KOPT-K1 (cell line): ENCODE data around the gene MFSD6L.

ENCODE experiments used
- H3K27ac ChIP-seq: fragments of 200-600 bp; sonication (generic); 2 replicates; pipeline ENCODE4 v1.5.1; 2016; ENCODE audit warnings: antibody characterized with exemption, mild to moderate bottlenecking, low read depth, low read length; ENCODE audit not compliant: poor library complexity, severe bottlenecking
- H3K36me3 ChIP-seq: fragments of 200-600 bp; sonication (generic); 2 replicates; pipeline ENCODE4 v1.5.1; 2017; ENCODE audit warnings: antibody characterized with exemption, mild to moderate bottlenecking, low read length, moderate library complexity; ENCODE audit not compliant: insufficient read depth
- H3K9me3 ChIP-seq: fragments of 200-600 bp; sonication (generic); 2 replicates; pipeline ENCODE4 v1.5.1; 2017; ENCODE audit warnings: antibody characterized with exemption, low read length, mild to moderate bottlenecking; ENCODE audit not compliant: insufficient read depth, poor library complexity, severe bottlenecking

Gene MFSD6L

GRCh38 chr17:8831234-8831849, 32.2 kb upstream of the MFSD6L start:
- no peak overlapping the region for H3K27ac ChIP-seq
- no peaks in the 10 kb centered on the region for H3K9me3 ChIP-seq
- H3K36me3 ChIP-seq = peaks cover 36% of the 10 kb centered on the region

- H3K27ac ChIP-seq = no peak overlapping the region
- peaks cover 24% of the 10 kb centered on the region for H3K36me3 ChIP-seq
- no peaks in the 10 kb centered on the region for H3K9me3 ChIP-seq
Observed at GRCh38 chr17:8830141-8830540, 31.0 kb upstream of the MFSD6L start.

- H3K36me3 ChIP-seq = peaks cover 19% of the 10 kb centered on the region
- H3K27ac ChIP-seq = no peak overlapping the region
- H3K9me3 ChIP-seq = peaks cover 8% of the 10 kb centered on the region
Observed at GRCh38 chr17:8829036-8829941, 30.1 kb upstream of the MFSD6L start.

- Histone ChIP-seq H3K9me3 (peaks cover 14% of the 10 kb centered on the region), H3K36me3 (peaks cover 16% of the 10 kb centered on the region; the same call in 1 of the 2 replicates), H3K27ac (no peak overlapping the region)
Observed at GRCh38 chr17:8828517-8828875, 29.3 kb upstream of the MFSD6L start.

GRCh38 chr17:8826808-8827435, 27.8 kb upstream of the MFSD6L start:
- H3K9me3 ChIP-seq = peaks cover 14% of the 10 kb centered on the region
- peaks cover 26% of the 10 kb centered on the region; the same call in 1 of the 2 replicates for H3K36me3 ChIP-seq
- H3K27ac ChIP-seq = no peak overlapping the region

- Histone ChIP-seq H3K27ac (no peak overlapping the region), H3K36me3 (peaks cover 19% of the 10 kb centered on the region; the same call in 1 of the 2 replicates), H3K9me3 (peaks cover 14% of the 10 kb centered on the region)
Observed at GRCh38 chr17:8825802-8826201, 26.6 kb upstream of the MFSD6L start.

GRCh38 chr17:8823279-8823678, 24.1 kb upstream of the MFSD6L start:
- Histone ChIP-seq H3K36me3 (peaks cover 19% of the 10 kb centered on the region; the same call in 1 of the 2 replicates), H3K27ac (no peak overlapping the region), H3K9me3 (peaks cover 14% of the 10 kb centered on the region)

- Histone ChIP-seq H3K36me3 (peaks cover 19% of the 10 kb centered on the region; the same call in 1 of the 2 replicates), H3K27ac (no peak overlapping the region), H3K9me3 (peaks cover 14% of the 10 kb centered on the region)
Observed at GRCh38 chr17:8822401-8823035, 23.4 kb upstream of the MFSD6L start.

- Histone ChIP-seq H3K36me3 (peaks cover 19% of the 10 kb centered on the region; the same call in 1 of the 2 replicates), H3K27ac (no peak overlapping the region), H3K9me3 (peaks cover 14% of the 10 kb centered on the region)
Observed at GRCh38 chr17:8821446-8822105, 22.4 kb upstream of the MFSD6L start.

- H3K27ac ChIP-seq = no peak overlapping the region
- H3K9me3 ChIP-seq = peaks cover 14% of the 10 kb centered on the region
- H3K36me3 ChIP-seq = peaks cover 19% of the 10 kb centered on the region; the same call in 1 of the 2 replicates
Observed at GRCh38 chr17:8820311-8821010, 21.3 kb upstream of the MFSD6L start.

- Histone ChIP-seq H3K36me3 (peaks cover 14% of the 10 kb centered on the region; the same call in 1 of the 2 replicates), H3K27ac (no peak overlapping the region), H3K9me3 (peaks cover 8% of the 10 kb centered on the region)
Observed at GRCh38 chr17:8818654-8819330, 19.6 kb upstream of the MFSD6L start.

GRCh38 chr17:8818047-8818446, 18.9 kb upstream of the MFSD6L start:
- peaks cover 12% of the 10 kb centered on the region for H3K9me3 ChIP-seq
- H3K36me3 ChIP-seq = peaks cover 7% of the 10 kb centered on the region; the same call in 1 of the 2 replicates
- H3K27ac ChIP-seq = no peak overlapping the region

- no peak overlapping the region for H3K27ac ChIP-seq
Observed at GRCh38 chr17:8806926-8807550, 7.9 kb upstream of the MFSD6L start.

More at GRCh38 chr17:8806926-8807550, 7.9 kb upstream of the MFSD6L start:
- H3K36me3 ChIP-seq = peaks cover 46% of the 10 kb centered on the region; the same call in 1 of the 2 replicates
- peaks cover 21% of the 10 kb centered on the region for H3K9me3 ChIP-seq
